ENCODE data around the gene DELE1.
A peak's percentile ranks its signal among the peaks of the same experiment; 100 is the strongest.

Gene DELE1

GRCh38 chr5:141878711-141879425 is 44.8 kb upstream of the DELE1 start (continued):
- TF ChIP-seq ZNF561 (tag by site-specific recombination; IDR thresholded peaks at IDR 0.05; ENCODE audit: borderline replicate concordance) (no peak; the same call in 1 of the 2 replicates), ZNF621 (tag by site-specific recombination; IDR thresholded peaks at IDR 0.05) (no peak), ZNF610 (tag by site-specific recombination; IDR thresholded peaks at IDR 0.05; ENCODE audit: borderline replicate concordance) (peak; percentile 93), ZSCAN30 (tag by site-specific recombination; IDR thresholded peaks at IDR 0.05) (peak; percentile 65; the same call in 1 of the 2 replicates), KLF7 (tag by site-specific recombination; IDR thresholded peaks at IDR 0.05; ENCODE audit: borderline replicate concordance) (no peak; the same call in 1 of the 2 replicates), ZNF184 (tag by site-specific recombination; IDR thresholded peaks at IDR 0.05) (no peak), ZNF398 (tag by site-specific recombination; IDR thresholded peaks at IDR 0.05) (peak; percentile 65), EGR2 (tag by site-specific recombination; IDR thresholded peaks at IDR 0.05; ENCODE audit: low read depth) (peak; percentile 49), SP7 (tag by site-specific recombination; IDR thresholded peaks at IDR 0.05) (peak; percentile 74), PRDM1 (tag by site-specific recombination; IDR thresholded peaks at IDR 0.05) (peak; percentile 46), ZNF777 (tag by site-specific recombination; IDR thresholded peaks at IDR 0.05; ENCODE audit: borderline replicate concordance) (peak; percentile 92), ZNF394 (tag by site-specific recombination; IDR thresholded peaks at IDR 0.05; ENCODE audit: borderline replicate concordance) (peak; percentile 60), ZFP3 (tag by site-specific recombination; IDR thresholded peaks at IDR 0.05; ENCODE audit: low read depth) (no peak), ZNF501 (tag by site-specific recombination; IDR thresholded peaks at IDR 0.05) (peak; percentile 75), KLF9 (tag by site-specific recombination; IDR thresholded peaks at IDR 0.05; ENCODE audit: low read depth) (peak; percentile 39), INSM2 (tag by site-specific recombination; IDR thresholded peaks at IDR 0.05) (peak; percentile 9; the same call in 1 of the 2 replicates), ZNF670 (tag by site-specific recombination; IDR thresholded peaks at IDR 0.05; ENCODE audit: low read depth) (no peak), GFI1B (tag by site-specific recombination; IDR thresholded peaks at IDR 0.05) (peak; percentile 12; the same call in 1 of the 2 replicates), ZNF211 (tag by site-specific recombination; IDR thresholded peaks at IDR 0.05; ENCODE audit: low read depth) (no peak), BCL6B (tag by site-specific recombination; IDR thresholded peaks at IDR 0.05) (no peak), IKZF3 (tag by site-specific recombination; IDR thresholded peaks at IDR 0.05) (peak; percentile 62), GLIS2 (tag by site-specific recombination; IDR thresholded peaks at IDR 0.05) (peak; percentile 99), ZNF133 (tag by site-specific recombination; IDR thresholded peaks at IDR 0.05) (0 out of 2 replicates have a peak, but pooled peaks have one; percentile 15), ZNF18 (tag by site-specific recombination; IDR thresholded peaks at IDR 0.05) (peak; percentile 100), ZFP69B (tag by site-specific recombination; IDR thresholded peaks at IDR 0.05) (peak; percentile 14; the same call in 1 of the 2 replicates), PATZ1 (tag by site-specific recombination; IDR thresholded peaks at IDR 0.05) (peak; percentile 94), WT1 (tag by site-specific recombination; IDR thresholded peaks at IDR 0.05) (peak; percentile 43; the same call in 1 of the 2 replicates), KLF8 (tag by site-specific recombination; IDR thresholded peaks at IDR 0.05) (peak; percentile 76), ZNF513 (tag by site-specific recombination; IDR thresholded peaks at IDR 0.05) (peak; percentile 33; the same call in 1 of the 2 replicates), ZNF175 (tag by site-specific recombination; IDR thresholded peaks at IDR 0.05) (no peak)

Measured in HEK293 (cell line).